CD4-positive, alpha-beta T cell treated with Interleukin-2 at 100 ng/mL for 4 hours (primary cell): Measurements from ENCODE around the gene PBX3.
A peak's percentile ranks its signal among the peaks of the same experiment; 100 is the strongest.

Experiments used
- DNase-seq: peaks from one replicate; pipeline ENCODE4 v3.0.0-alpha.2; 2020; ENCODE audit warnings: low spot score

PBX3 gene

GRCh38 chr9:125747053-125747764 lies at the start of gene PBX3:
PBX3 (plus strand) TSS chr9:125747373.
- DNase-seq: peak; percentile 45

DNA sequence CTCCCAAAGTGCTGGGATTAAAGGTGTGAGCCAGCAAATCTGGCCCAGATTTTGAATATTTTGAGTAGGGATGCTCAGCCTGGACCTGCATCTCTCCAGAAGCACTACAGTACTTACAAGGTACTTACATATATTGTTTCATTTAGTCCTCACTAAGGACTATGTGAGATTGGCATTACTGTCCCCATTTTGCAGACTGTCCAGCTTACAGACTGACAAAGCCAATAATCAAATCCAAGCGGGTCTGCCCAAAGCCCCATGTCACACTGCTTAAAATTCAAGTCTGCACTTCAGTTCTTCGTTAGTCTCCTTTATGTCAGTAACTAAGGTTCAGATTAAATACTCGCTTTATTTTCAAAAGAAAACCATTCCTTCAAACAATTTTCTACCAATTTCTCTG lies 47.3 kb upstream of the PBX3 start:
- DNase-seq: no peak

- DNase-seq: no peak
Measured at GRCh38 chr9:125700791-125701190, 46.4 kb upstream of the PBX3 start.

GRCh38 chr9:125701351-125701750 lies 45.8 kb upstream of the PBX3 start:
- peak; percentile 10 for DNase-seq

DNA sequence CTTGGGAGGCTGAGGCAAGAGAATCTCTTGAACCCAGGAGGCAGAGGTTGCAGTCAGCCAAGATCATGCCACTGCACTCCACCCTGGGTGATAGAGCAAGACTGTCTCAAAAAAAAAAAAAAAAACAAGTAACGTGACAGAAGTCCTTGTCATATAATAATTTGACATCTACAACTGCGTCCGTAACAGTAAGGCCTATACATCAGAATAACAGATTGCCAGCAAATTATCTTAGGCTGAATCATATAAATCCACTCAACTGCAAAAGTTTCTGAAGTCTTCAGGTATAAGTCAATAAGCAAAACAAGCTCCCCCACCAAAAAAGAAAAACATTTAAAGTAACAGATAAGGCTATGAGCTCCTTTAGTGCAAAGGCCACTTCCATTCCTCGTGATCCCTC lies 43.5 kb upstream of the PBX3 start:
- no peak for DNase-seq

DNA sequence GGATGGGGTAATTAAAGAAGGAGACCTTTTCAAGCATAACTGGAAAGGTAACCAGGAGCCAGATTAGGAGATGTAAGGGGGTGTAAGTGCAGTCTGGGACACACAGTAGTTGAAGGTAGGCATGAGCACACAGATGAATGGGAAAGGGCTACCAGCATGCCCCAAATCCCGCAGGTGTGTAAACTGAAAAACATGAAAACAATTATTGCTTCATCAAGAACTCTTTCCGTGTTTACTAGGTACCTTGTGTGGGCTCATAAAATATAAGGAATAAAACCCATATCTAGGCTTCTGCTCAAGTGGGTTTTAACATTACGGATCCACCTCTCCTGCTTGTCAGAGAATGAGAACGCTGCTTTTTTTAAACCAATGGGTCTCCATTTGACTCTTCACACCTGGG lies 41.3 kb upstream of the PBX3 start:
- no peak for DNase-seq

DNA sequence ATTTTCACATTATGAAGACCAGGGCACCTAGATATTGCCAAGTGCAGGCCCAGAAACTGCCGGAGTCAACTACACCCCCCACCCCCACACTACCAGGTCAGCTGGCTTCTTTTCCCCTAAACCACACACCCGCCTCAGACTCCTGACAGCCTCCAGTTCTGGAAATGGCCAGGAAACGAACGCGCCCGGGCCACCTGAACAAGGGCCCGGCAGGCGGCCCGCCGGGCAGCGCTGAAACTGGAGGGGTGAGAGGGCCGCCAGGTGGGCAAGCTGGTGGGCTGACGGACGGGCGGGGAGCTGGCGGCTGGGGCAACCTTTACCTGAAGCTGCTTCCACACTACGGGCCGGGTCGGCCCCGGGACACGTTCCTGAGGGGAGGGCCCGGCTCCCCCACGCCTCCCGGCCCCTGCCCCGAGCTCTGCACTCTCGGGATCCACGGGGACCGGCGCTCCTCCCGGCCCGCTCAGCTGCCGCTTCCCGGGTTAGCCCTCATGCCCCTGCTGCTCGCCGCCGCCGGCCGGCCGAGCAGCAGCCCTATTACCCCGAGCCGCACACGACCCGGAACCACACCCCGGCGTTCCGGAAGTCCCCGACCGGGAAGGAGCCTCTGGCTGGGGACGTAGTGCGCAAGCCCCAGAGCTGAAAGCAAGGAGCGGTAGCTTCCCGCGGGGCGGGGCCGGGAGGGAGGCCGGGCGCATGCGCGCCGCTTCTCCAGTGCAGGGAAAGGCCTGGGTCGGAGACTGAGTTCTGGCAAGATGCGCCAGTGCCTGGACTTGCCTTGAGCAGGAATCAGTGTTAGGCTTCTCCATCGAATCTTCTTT lies 40.3 kb upstream of the PBX3 start, which contains the start of gene MAPKAP1:
Gene MAPKAP1 (minus strand): TSS at position 558 of the 821 bp plus-strand sequence. CDS start 34,634 bp downstream, outside the sequence.
- peak; percentile 93 for DNase-seq

GRCh38 chr9:125707472-125707804 lies 39.7 kb upstream of the PBX3 start:
- DNase-seq: no peak

DNA sequence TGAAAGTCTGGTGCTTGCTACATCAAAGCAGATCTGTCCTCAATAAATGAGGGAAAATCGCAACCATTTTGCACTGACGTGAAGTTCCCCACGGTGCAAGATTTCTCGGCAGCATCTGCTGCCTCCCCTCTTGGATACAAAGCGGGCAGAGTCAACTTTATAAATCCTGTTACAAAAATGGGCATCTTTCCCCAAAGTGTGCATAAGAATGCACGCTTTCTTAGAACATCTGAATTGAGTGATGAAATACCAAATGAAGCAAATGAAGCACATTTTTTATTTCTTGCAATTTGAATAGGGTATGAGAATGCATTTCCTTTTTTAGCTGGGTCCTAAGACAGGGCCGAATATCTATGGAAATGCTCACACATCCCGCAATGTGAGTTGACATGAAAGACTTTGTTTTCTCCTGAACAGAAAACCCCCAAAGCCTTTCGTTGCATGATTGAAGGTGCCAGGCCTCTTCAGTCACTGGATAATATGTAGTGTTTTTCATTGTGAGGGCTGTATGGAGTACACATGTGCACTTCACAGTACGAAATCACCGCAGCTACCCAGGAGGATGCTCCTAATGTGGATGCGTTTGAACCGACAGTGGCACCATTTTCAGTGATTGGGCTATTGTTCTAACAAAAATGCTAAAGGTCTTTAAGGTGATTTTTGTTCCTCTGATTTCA lies 20.6 kb upstream of the PBX3 start:
- DNase-seq: no peak

DNA sequence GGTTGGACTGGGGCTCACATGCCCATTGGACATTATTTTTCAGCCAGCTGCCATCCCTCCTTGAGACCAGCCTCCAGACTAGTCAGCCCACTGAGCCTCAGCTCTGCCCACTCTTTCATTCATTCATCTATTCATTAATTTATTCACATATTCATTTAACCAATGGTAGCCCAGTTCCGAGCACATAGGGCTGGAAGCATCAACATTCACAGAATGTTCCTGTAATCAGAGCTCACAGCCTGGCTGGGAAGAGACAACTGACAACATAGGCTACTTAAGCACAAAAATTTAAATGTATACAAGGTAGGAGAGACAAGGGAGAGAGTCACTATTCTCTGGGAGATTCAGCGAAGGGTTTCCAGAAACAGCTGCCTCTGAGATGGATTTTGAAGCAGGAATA lies 17.0 kb upstream of the PBX3 start:
- DNase-seq: no peak

DNA sequence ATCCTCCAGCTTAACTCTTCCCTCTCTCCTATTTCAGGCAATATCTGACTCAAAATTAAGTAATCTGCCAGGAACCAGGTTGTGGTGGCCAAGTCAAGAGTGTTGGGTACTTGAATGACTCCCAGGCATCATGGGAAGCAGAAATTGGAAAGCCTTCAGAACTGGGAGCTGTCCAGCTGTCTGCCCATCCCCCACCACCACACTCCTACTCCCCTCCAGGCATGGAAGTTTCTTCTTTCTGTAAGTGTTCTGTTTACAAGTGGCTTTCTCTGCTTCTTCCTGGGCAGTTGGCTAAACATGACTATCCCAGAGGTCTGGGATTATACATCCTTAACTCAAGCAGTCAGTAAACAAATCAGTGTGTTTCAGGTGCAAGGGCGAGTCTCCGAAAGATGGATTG lies 14.6 kb upstream of the PBX3 start:
- no peak for DNase-seq

DNA sequence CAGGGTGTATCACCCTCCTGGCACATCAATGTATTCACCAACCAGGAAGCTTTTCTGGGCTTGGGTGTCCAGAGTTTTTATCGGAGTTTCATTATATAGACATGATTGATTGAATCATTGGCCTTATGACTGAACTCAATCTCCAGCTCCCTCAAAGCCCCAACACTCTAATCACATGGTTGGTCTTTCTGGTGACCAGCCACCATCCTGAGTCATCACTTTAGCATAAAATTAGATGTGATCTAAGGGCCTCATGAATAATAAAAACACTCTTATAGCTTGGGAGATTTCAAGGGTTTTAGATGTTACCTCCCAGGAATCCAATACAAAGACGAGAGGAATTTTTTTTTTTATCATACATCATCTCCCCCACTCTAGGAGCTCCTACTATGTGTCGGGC lies 7.7 kb upstream of the PBX3 start:
- DNase-seq: no peak

DNA sequence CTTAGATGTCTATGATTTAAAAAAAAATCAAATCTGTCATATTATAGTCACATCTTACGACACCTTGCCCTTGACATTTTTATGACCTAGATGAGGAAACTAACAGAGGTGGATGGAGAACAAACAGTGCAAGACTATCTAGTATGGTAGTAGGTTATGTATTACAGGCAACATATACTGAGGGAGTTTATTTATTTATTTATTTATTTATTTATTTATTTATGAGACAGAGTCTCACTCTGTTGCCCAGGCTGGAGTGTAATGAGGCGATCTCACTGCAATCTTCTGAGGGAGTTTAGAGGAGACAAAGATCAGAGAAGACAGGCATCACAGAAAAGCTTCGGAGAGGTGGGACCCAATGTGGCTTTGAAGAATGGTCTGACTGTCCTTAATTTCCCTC lies 4.5 kb upstream of the PBX3 start:
- DNase-seq: no peak

GRCh38 chr9:125743682-125744428 lies 3.3 kb upstream of the PBX3 start:
- no peak for DNase-seq

DNA sequence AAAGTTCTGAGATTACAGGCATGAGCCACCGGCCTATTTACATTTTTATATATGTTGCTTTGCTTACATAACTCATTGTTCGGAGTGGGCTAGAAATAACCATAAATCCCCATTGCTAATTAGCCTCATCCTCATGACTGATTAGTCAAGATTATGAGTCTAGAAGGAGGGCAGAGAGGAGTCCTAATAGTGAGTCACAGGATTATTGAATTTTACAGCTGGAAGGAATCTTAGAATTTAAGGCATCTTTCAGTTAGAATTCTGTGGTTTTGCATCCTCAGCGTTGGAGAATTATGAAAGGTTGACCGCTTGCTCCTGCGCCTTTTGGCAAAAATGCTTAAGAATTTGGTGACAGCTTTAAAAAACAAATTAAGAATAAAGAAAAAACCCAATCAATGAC lies 2.6 kb upstream of the PBX3 start:
- no peak for DNase-seq

GRCh38 chr9:125745018-125745417 lies 2.2 kb upstream of the PBX3 start:
- DNase-seq: no peak

GRCh38 chr9:125745682-125746016 lies 1.5 kb upstream of the PBX3 start:
- no peak for DNase-seq

DNA sequence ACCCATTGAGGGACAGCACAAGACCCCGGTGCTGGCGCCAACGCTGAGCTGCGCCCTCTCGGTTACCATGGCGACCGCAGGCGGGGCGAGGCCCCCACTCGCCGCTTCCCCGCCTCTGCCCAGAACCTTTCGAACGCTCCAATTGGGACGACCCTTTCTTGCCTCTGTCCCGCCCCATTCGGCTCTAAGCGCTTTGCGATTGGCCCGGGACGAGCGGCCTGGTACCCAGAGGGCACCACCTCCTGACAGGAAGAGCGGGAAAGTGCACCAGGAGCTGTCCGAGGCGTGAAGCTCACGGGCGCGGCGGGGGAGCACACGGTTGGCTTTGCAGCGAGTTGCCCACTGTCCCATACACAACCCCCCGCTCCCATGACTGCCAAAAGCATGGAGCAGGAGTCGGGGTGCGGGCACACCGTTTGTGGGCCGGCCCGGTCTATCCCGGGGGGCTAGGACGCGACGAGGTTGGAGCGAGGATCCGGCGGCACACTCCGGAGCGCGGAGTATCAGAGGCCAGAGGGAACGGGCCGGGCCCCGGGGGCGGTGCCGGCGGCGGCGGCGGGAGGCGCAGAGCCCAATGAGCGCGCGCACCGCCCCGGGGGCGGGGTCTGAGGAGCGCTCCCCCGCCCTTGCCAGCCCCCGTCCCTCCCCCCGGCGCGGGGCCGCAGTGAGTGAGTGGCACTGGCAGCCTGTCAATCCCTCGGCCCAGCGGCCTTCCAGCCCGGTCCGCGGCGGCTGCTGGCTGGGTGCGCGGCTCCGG lies 978 bp upstream of the PBX3 start:
- peak; percentile 95 for DNase-seq

DNA sequence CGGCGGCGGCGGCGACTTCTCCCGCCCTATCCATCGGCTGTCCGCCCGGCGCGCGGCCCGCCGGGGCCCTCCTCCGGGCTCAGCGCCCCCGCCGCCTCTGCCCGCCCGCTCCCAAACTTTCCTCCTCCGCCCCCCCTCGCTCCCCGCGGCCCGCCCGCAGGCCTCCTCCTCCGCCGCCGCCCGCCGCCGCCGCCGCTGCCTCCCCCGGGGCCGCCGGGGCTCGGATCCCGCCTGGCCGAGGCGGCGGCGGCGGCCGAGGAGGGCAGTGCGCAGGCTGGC lies 460 bp upstream of the PBX3 start:
- no peak for DNase-seq

GRCh38 chr9:125747765-125748445 lies 732 bp downstream of the PBX3 start:
- peak; percentile 19 for DNase-seq

- DNase-seq: no peak
Measured at GRCh38 chr9:125748446-125749099, 1.4 kb downstream of the PBX3 start.
